WTC11 (cell line): Measurements from ENCODE around the gene KIFC3. TPM values are rescaled to one million over a fixed set of nuclear protein-coding genes. Genes with fewer than 3 reads are reported as not detected.
"Not testable (repeated sequence)": the region's sequence is repeated elsewhere in the genome, so short reads cannot be mapped to it uniquely, and the experiment has no call there.

Source experiments
- ATAC-seq: fragments of 200-7000 bp; cut with Tn5 transposase; 2 replicates; pipeline ENCODE4 v1.10.0; 2021; ENCODE audit warnings: mild to moderate bottlenecking, moderate library complexity
- Bru-seq: library from RNA; stranded (reverse); fragments of 400-500 nt; gene quantifications from one replicate; lab custom pipeline; 2021; lab: Mats Ljungman, UMichigan
- CTCF ChIA-PET: fragments of 300-600 bp; sonication (Branson Sonifier 250); formaldehyde crosslinking; loops from one replicate; lab custom pipeline; 2021; ENCODE audit warnings: antibody characterized with exemption; lab: Charles Lee
- POLR2A ChIA-PET: fragments of 350-600 bp; sonication (Branson Sonifier 250); formaldehyde crosslinking; loops from one replicate; lab custom pipeline; 2021; ENCODE audit warnings: antibody characterized with exemption; lab: Charles Lee
- DNase-seq: peaks from one replicate; pipeline ENCODE4 v3.0.0; 2021; ENCODE audit warnings: low spot score
- H3K27ac Mint-ChIP-seq: 2 replicates; pipeline ENCODE4 v1.8.0; 2021; ENCODE audit warnings: mixed read lengths
- H3K27me3 Mint-ChIP-seq: 2 replicates; pipeline ENCODE4 v1.8.0; 2021; ENCODE audit warnings: low read depth, mild to moderate bottlenecking, moderate library complexity, mixed read lengths
- H3K36me3 Mint-ChIP-seq: 2 replicates; pipeline ENCODE4 v1.8.0; 2021; ENCODE audit warnings: mixed read lengths
- H3K4me1 Mint-ChIP-seq: 2 replicates; pipeline ENCODE4 v1.8.0; 2022; ENCODE audit warnings: mixed read lengths
- H3K4me3 Mint-ChIP-seq: 2 replicates; pipeline ENCODE4 v1.8.0; 2021; ENCODE audit warnings: mild to moderate bottlenecking, moderate library complexity, mixed read lengths
- H3K9me3 Mint-ChIP-seq: 2 replicates; pipeline ENCODE4 v1.8.0; 2021; ENCODE audit warnings: mixed read lengths
- ELF4 ChIP-seq: sonication (generic); formaldehyde crosslinking; IDR thresholded peaks from 2 replicates; pipeline ENCODE4 v1.8.1; 2022; ENCODE audit warnings: low read depth, mild to moderate bottlenecking, moderate library complexity, missing genetic modification reagents
- ETV6 ChIP-seq: sonication (generic); formaldehyde crosslinking; IDR thresholded peaks from 2 replicates; pipeline ENCODE4 v1.8.1; 2022; ENCODE audit warnings: mild to moderate bottlenecking, missing genetic modification reagents
- FOXP4 ChIP-seq: sonication (generic); formaldehyde crosslinking; IDR thresholded peaks from 2 replicates; pipeline ENCODE4 v1.8.0; 2022; ENCODE audit warnings: mild to moderate bottlenecking, missing genetic modification reagents
- GABPB1 ChIP-seq: sonication (generic); formaldehyde crosslinking; IDR thresholded peaks from 2 replicates; pipeline ENCODE4 v1.8.1; 2023; ENCODE audit warnings: mild to moderate bottlenecking, missing genetic modification reagents
- KAT7 ChIP-seq: sonication (generic); formaldehyde crosslinking; IDR thresholded peaks from 2 replicates; pipeline ENCODE4 v1.8.1; 2023; ENCODE audit warnings: missing genetic modification reagents, mild to moderate bottlenecking, borderline replicate concordance
- NFE2L1 ChIP-seq: sonication (generic); formaldehyde crosslinking; IDR thresholded peaks from 2 replicates; pipeline ENCODE4 v1.8.1; 2023; ENCODE audit warnings: missing genetic modification reagents
- PREB ChIP-seq: sonication (generic); formaldehyde crosslinking; IDR thresholded peaks from 2 replicates; pipeline ENCODE4 v1.8.1; 2022; ENCODE audit warnings: mild to moderate bottlenecking, missing genetic modification reagents, moderate library complexity, borderline replicate concordance
- TEAD1 ChIP-seq: sonication (generic); formaldehyde crosslinking; IDR thresholded peaks from 2 replicates; pipeline ENCODE4 v1.8.0; 2022; ENCODE audit warnings: mild to moderate bottlenecking, missing genetic modification reagents
- ZNF121 ChIP-seq: sonication (generic); formaldehyde crosslinking; IDR thresholded peaks from 2 replicates; pipeline ENCODE4 v1.8.0; 2023; ENCODE audit warnings: missing genetic modification reagents
- ZNF219 ChIP-seq: sonication (generic); formaldehyde crosslinking; IDR thresholded peaks from 2 replicates; pipeline ENCODE4 v1.8.0; 2023; ENCODE audit warnings: missing genetic modification reagents, mild to moderate bottlenecking, borderline replicate concordance
- long read RNA-seq, 3 experiments: library from RNA in 1 of 3; library from capped mRNA in 1 of 3; library from polyadenylated mRNA in 1 of 3; unstranded in 2 of 3; stranded (forward) in 1 of 3; transcript quantifications; one replicate each; pipeline ENCODE4 v2.0.0, GENCODE V29; 2021
- total RNA-seq: library from RNA; stranded (reverse); gene quantifications from 3 replicates; pipeline ENCODE4 v1.2.3, GENCODE V29; 2021
- TF ChIP-seq, protein P1 (sequence below): sonication (generic); formaldehyde crosslinking; IDR thresholded peaks from 2 replicates; pipeline ENCODE4 v1.8.0; 2023; ENCODE audit warnings: mild to moderate bottlenecking, missing genetic modification reagents
- TF ChIP-seq, protein P2 (sequence below): sonication (generic); formaldehyde crosslinking; IDR thresholded peaks from 2 replicates; pipeline ENCODE4 v1.8.0; 2022; ENCODE audit warnings: mild to moderate bottlenecking, missing genetic modification reagents
- TF ChIP-seq, protein P3 (sequence below): sonication (generic); formaldehyde crosslinking; IDR thresholded peaks from 2 replicates; pipeline ENCODE4 v1.8.1; 2023; ENCODE audit warnings: mild to moderate bottlenecking, missing genetic modification reagents, moderate library complexity

KIFC3 gene
- total RNA-seq (9.2 to 11.6 TPM (median 10.0 TPM) in 3 replicates), Bru-seq, nascent RNA (percentile 38 among the genes with signal in this experiment)
- long read RNA-seq, experiment 1, transcript KIFC3-201 (19 exons, 3,427 nt): major isoform, 18 of 45 reads
- long read RNA-seq, experiment 1, partial matches to known transcripts: 5 of 45 reads
- long read RNA-seq, experiment 1, other reads (novel, unspliced or antisense): 19 of 45 reads
- long read RNA-seq, experiment 2, partial matches to known transcripts: 1 of 6 reads
- long read RNA-seq, experiment 2, other reads (novel, unspliced or antisense): 5 of 6 reads
- long read RNA-seq, experiment 3: 0 reads

DNA sequence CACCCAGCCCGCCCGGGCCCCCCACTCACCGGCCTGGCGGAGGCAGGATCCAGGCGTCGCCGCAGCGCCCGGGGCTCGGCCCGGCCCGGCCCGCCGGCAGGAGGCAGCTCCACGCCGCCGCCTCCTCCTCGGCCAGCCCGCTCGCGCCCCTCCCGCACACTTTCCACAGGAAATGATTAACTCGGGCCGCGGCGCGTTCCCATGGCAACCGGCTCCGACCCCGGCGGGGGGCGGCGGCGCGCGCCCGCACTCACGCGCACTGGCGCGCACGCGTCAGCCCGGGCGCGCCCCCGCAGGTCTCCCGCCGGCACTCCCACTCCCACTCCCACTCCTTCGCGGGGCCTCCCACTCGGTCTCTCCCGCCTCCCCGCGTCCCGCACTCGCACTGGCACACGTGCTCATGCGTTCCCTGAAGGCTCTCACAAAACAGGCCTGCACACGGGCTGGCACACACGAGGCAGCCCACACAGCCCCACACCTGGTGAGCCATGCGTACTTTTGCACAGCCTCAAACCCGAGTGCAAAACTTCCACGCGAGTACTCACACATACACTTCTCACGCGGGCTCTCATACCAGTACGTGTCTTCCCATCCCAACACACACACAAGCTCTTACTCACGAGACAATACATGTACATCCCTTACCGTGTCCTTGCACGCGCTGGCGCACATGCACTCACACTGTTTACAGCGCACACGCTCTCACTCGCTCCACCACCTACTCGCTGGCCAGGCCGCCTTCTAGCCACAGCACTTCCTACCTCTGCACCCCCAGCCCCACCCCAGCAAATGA, at the start of gene KIFC3:
KIFC3 (minus strand) TSS at position 151 of the 793 bp plus-strand sequence. CDS start 4,248 bp downstream, outside the sequence.
- CTCF ChIA-PET: interaction anchor here (0.6 to 10.8 kb wide), 7 partner anchors 9 to 198 kb away, joined by 3 to 120 read pairs (median 3); no protein-coding TSS in a partner anchor
- Mint-ChIP-seq H3K9me3 (no peaks in the 10 kb centered on the region), H3K4me1 (peaks cover 62% of the 10 kb centered on the region), H3K4me3 (peak within 1 kb of the TSS; percentile 91), H3K36me3 (no peaks in the 10 kb centered on the region), H3K27me3 (peaks cover 29% of the 10 kb centered on the region), H3K27ac (peak within 1 kb of the TSS; percentile 66)
- TF ChIP-seq ETV6: 0 out of 2 replicates have a peak, but pooled peaks have one; percentile 15
- TF ChIP-seq GABPB1 (CRISPR knock-in tag): peak; percentile 61
- 0 out of 2 replicates have a peak, but pooled peaks have one; percentile 37 for TF ChIP-seq TEAD1 (CRISPR knock-in tag)
- 0 out of 2 replicates have a peak, but pooled peaks have one; percentile 7 for TF ChIP-seq FOXP4 (CRISPR knock-in tag)
- TF ChIP-seq, protein P1, sequence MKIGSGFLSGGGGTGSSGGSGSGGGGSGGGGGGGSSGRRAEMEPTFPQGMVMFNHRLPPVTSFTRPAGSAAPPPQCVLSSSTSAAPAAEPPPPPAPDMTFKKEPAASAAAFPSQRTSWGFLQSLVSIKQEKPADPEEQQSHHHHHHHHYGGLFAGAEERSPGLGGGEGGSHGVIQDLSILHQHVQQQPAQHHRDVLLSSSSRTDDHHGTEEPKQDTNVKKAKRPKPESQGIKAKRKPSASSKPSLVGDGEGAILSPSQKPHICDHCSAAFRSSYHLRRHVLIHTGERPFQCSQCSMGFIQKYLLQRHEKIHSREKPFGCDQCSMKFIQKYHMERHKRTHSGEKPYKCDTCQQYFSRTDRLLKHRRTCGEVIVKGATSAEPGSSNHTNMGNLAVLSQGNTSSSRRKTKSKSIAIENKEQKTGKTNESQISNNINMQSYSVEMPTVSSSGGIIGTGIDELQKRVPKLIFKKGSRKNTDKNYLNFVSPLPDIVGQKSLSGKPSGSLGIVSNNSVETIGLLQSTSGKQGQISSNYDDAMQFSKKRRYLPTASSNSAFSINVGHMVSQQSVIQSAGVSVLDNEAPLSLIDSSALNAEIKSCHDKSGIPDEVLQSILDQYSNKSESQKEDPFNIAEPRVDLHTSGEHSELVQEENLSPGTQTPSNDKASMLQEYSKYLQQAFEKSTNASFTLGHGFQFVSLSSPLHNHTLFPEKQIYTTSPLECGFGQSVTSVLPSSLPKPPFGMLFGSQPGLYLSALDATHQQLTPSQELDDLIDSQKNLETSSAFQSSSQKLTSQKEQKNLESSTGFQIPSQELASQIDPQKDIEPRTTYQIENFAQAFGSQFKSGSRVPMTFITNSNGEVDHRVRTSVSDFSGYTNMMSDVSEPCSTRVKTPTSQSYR (CRISPR knock-in tag): 0 out of 2 replicates have a peak, but pooled peaks have one; percentile 62
- peak; percentile 75; the same call in 1 of the 2 replicates for TF ChIP-seq ZNF219 (CRISPR knock-in tag)
- 0 out of 2 replicates have a peak, but pooled peaks have one; percentile 64 for TF ChIP-seq NFE2L1 (CRISPR knock-in tag)
- TF ChIP-seq, protein P2, sequence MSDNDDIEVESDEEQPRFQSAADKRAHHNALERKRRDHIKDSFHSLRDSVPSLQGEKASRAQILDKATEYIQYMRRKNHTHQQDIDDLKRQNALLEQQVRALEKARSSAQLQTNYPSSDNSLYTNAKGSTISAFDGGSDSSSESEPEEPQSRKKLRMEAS: peak; percentile 61; the same call in 1 of the 2 replicates
- TF ChIP-seq PREB: no peak
- no peak for TF ChIP-seq ELF4 (CRISPR knock-in tag)
- no peak for TF ChIP-seq KAT7 (CRISPR knock-in tag)
- TF ChIP-seq, protein P3, sequence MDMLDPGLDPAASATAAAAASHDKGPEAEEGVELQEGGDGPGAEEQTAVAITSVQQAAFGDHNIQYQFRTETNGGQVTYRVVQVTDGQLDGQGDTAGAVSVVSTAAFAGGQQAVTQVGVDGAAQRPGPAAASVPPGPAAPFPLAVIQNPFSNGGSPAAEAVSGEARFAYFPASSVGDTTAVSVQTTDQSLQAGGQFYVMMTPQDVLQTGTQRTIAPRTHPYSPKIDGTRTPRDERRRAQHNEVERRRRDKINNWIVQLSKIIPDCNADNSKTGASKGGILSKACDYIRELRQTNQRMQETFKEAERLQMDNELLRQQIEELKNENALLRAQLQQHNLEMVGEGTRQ (CRISPR knock-in tag): peak; percentile 29
- POLR2A ChIA-PET: no interaction called here
- DNase-seq (peak; percentile 61), ATAC-seq (no peak; the same call in 1 of the 2 replicates)

DNA sequence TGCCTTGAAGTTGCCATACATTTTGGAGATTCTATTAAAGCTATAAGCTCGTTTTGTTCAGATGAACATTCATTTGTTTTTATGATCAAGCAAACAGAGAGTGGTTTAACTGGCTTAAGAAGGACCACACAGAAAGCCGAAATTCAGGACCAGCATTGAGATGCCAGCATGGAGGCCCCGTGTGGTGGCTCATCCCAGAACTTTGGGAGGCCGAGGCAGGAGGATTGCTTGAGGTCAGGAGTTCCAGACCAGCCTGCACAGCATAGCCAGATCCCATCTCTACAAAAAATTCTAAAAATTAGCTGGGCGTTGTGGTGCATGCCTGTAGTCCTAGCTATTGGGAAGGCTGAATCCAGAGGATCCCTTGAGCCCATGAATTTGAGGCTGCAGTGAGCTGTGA, 45.9 kb upstream of the KIFC3 start:
- ATAC-seq (no peak), DNase-seq (no peak)
- POLR2A ChIA-PET: interaction anchor here (0.6 kb wide), 1 partner anchor 11 kb away, joined by 4 read pairs; no protein-coding TSS in a partner anchor
- H3K27ac Mint-ChIP-seq: no peak overlapping the region
- TF ChIP-seq NFE2L1 (CRISPR knock-in tag) (no peak), ZNF121 (CRISPR knock-in tag) (0 out of 2 replicates have a peak, but pooled peaks have one; percentile 39)
- TF ChIP-seq, protein P2: no peak
- CTCF ChIA-PET: interaction anchor here (1.7 kb wide), 1 partner anchor 11 kb away, joined by 8 read pairs; no protein-coding TSS in a partner anchor
- no peak overlapping the region for H3K4me3 Mint-ChIP-seq
- H3K4me1 Mint-ChIP-seq: peaks cover 42% of the 10 kb centered on the region
- no peaks in the 10 kb centered on the region for H3K9me3 Mint-ChIP-seq
- no peaks in the 10 kb centered on the region for H3K36me3 Mint-ChIP-seq
- no peaks in the 10 kb centered on the region; the same call in 1 of the 2 replicates for H3K27me3 Mint-ChIP-seq

- CTCF ChIA-PET: interaction anchor here (1.1 to 2.0 kb wide), 6 partner anchors 12 to 185 kb away, joined by 4 to 12 read pairs (median 6); no protein-coding TSS in a partner anchor
- ATAC-seq, POLR2A ChIA-PET, H3K9me3 Mint-ChIP-seq, H3K27me3 Mint-ChIP-seq, H3K36me3 Mint-ChIP-seq, DNase-seq: not testable (repeated sequence)
- peaks cover 46% of the 10 kb centered on the region for H3K4me1 Mint-ChIP-seq
- peak overlapping the region; percentile 57 for H3K4me3 Mint-ChIP-seq
- H3K27ac Mint-ChIP-seq: peak overlapping the region; percentile 97
Observed at GRCh38 chr16:57846931-57847330, 44.6 kb upstream of the KIFC3 start.
